HG03025 (cell line): ENCODE measurements around the gene ENO3.
"Not testable (repeated sequence)": the region's sequence is repeated elsewhere in the genome, so short reads cannot be mapped to it uniquely, and the experiment has no call there.

Experiments
- ATAC-seq: cut with Tn5 transposase; IDR thresholded peaks from one replicate; pipeline ENCODE4 v1.9.1; 2021; ENCODE audit warnings: mild to moderate bottlenecking, moderate library complexity; ENCODE audit not compliant: unreplicated experiment, low FRiP score

ENO3 gene

DNA sequence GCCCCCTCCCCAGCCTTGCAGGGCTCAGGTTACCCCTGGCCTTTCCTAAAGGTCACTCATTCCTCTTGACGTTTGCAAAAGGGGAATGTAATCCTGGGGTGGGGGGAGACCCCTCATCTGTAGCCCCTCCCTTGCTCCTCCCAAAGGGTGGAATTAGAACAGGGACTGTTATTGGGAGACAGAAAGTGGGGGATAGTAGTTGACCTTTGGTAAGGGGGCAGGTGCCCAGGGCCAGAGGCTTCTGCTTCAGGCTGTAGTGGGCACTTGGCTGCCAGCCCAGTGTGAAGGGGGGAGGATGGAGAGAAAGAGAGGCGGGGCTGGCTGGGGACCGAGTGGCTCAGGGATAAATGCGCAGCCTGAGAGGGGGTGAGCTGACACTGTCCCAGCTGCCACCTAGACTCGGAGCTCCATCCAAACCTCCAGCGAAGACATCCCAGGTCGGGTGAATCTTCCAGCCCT lies at the start of gene ENO3:
TSS of gene ENO3 (plus strand) at position 374 of the 459 bp plus-strand sequence. CDS start 711 bp downstream, outside the sequence.
- ATAC-seq: no peak

GRCh38 chr17:4901648-4902344 lies 49.1 kb upstream of the ENO3 start:
- no peak for ATAC-seq

DNA sequence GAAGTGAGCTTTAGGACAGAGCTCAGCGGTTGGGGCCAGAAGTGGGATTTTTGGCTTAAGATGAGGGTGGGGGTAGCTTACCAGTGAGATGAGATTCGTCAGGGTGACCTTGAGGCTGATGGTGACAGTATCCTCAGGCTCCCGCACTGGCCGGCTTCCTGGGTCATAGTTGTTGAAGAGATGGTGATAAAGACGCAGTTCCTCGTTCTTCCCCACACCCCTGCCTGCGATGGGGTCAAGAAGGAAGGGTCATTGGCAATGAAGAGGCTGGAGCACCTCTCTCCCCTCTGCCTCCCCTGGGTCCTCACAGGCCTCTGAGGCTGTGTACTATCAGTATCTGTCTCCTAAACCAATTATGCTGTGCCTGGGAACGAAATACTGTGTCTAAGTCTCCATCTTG lies 48.4 kb upstream of the ENO3 start:
- ATAC-seq: no peak

GRCh38 chr17:4903051-4903818 lies 47.7 kb upstream of the ENO3 start, which contains the start of gene CHRNE:
Gene CHRNE, minus strand, starts transcription at chr17:4903098. Its CDS starts 35 bp downstream, at chr17:4903063.
- no peak for ATAC-seq

GRCh38 chr17:4906642-4907041 lies 44.3 kb upstream of the ENO3 start:
- ATAC-seq: not testable (repeated sequence)

DNA sequence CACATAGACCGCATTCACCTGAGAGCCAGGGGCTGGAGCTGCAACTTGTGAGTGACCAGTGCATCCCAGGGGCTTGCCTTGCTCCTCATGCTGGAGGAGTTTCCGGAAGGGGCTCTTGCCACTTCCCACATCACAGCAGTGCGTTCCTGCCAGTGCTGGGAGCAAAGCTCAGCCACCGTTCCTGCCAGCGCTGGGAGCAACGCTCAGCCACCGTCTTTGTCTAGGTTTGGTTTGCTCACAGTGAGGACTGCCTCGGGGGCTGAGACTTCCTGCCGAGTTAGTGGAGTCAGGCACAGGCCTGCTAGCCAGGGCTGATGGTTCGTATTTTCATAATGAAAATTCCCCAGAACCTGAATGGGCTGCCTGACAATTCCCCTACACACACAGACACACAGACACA lies 42.6 kb upstream of the ENO3 start:
- no peak for ATAC-seq

DNA sequence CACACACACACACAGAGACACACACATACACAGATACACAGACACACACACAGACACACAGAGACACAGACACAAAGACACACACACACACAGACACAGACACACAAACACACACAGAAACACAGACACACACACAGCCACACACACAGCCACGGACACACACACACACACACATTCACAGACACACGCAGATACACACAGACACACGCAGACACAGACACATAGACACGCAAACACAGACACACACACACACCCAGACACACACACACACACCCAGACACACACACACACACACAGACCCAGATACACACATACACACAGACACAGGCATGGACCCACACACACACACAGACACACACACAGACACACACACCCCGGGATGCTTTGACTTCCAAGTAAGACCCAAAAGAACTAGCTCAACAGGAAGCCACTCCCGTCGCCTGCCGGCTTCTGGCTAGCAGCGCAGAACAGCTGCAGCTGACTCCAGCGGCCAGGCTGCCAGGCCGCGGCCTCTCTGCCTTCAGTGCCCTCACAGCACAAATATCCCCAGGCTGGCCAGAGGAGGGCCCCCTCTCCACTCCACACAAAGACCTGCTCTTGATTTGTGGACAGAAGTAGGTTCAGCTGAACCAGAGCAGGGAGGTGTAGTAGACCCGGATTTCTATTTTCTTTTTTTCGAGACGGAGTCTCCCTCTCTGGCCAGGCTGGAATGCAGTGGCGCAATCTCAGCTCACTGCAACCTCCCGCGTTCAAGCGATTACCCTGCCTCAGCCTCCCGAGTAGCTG lies 42.0 kb upstream of the ENO3 start:
- ATAC-seq: no peak

- no peak for ATAC-seq
These were observed 36.9 kb upstream of the ENO3 start for GRCh38 chr17:4913994-4914393.

GRCh38 chr17:4914551-4914950 lies 36.4 kb upstream of the ENO3 start:
- not testable (repeated sequence) for ATAC-seq

- no peak for ATAC-seq
These were observed 31.3 kb upstream of the ENO3 start for GRCh38 chr17:4919511-4920047.

DNA sequence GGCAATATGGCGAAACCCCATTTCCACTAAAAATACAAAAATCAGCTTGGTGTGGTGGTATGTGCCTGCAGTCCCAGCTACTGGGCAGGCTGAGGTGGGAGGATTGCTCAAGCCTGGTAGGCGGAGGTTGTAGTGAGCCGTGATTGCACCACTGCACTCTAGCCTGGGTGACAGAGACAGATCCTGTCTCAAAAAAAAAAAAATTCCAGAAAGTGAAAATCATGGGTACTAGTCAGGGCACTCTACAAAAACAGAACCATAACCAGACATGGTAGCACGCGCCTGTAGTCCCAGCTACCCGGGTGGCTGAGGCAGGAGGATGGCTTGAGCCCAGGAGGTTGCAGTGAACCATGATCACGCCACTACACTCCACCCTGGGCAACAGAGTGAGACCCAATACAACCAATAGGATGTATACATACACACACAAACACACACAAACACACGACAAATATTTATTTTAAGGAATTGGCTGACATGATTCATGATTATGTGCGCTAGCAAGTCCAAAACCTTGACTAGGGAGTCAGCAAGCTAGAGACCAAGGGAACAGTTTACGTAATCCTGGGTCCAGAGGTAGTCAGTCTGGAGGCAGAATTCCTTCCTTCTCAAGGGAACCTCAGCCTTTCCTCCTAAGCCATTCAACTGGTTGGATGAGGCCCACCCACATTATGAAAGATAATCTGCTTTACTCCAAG lies 30.4 kb upstream of the ENO3 start:
- no peak for ATAC-seq

DNA sequence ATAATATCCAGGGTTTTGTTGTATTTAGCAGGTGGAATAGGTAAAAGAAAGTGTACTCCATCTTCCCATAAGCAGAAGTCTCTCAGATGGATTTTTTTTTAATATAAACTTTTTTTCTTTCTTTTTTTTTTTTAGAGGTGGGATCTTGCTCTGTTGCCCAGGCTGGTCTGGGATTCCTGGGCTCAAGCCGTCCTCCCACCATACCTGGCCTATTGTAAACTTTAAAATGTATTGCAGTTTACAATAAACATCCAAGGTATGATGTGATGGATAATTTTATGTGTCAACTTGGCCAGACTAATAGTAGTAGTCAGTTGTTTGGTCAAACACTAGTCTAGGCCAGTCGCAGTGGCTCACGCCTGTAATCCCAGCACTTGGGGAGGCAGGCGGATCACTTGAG lies 29.6 kb upstream of the ENO3 start:
- no peak for ATAC-seq

- not testable (repeated sequence) for ATAC-seq
These were observed 24.2 kb upstream of the ENO3 start for GRCh38 chr17:4926577-4927335.

DNA sequence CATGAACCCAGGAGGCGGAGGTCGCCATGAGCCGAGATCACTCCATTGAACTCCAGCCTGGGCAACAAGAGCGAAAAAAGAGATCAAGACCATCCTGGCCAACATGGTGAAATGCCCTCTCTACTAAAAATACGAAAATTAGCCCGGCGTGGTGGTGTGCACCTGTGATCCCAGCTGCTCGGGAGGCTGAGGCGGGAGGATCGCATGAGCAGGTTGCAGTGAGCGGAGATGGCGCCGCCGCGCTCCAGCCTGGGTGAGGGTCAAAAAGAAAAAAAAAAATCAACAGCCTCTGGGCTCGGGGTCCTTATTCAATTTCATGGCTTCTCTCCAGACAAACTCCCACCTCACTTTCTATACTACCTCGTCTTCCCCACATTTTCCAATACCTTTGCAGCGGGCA lies 22.0 kb upstream of the ENO3 start:
- ATAC-seq: no peak

DNA sequence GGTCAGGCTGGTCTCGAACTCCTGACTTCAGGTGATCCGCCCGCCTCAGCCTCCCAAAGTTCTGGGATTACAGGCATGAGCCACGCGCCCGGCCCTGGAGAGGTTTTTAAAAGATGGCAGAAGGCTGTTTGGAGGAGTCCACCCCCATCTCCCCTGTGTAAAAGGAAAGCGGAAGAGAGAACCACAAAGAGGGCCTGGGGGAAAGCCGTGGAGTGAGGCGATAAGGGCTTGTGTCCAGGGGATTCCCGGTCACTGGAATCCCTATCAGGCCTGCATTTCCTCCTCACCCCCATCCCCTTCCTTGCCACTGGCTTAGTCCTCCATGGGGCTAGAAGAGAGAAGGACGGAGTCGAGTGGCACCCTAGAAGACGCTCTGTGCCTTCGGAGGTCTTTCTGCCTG lies 19.0 kb upstream of the ENO3 start, which contains the start of gene GP1BA:
TSS of gene GP1BA (plus strand) at position 315 of the 400 bp plus-strand sequence. CDS start 328 bp downstream, outside the sequence.
- no peak for ATAC-seq

DNA sequence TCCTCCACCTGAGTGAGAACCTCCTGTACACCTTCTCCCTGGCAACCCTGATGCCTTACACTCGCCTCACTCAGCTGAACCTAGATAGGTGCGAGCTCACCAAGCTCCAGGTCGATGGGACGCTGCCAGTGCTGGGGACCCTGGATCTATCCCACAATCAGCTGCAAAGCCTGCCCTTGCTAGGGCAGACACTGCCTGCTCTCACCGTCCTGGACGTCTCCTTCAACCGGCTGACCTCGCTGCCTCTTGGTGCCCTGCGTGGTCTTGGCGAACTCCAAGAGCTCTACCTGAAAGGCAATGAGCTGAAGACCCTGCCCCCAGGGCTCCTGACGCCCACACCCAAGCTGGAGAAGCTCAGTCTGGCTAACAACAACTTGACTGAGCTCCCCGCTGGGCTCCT lies 18.2 kb upstream of the ENO3 start:
- no peak for ATAC-seq

DNA sequence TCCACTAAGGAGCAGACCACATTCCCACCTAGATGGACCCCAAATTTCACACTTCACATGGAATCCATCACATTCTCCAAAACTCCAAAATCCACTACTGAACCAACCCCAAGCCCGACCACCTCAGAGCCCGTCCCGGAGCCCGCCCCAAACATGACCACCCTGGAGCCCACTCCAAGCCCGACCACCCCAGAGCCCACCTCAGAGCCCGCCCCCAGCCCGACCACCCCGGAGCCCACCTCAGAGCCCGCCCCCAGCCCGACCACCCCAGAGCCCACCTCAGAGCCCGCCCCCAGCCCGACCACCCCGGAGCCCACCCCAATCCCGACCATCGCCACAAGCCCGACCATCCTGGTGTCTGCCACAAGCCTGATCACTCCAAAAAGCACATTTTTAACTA lies 17.3 kb upstream of the ENO3 start:
- no peak for ATAC-seq

DNA sequence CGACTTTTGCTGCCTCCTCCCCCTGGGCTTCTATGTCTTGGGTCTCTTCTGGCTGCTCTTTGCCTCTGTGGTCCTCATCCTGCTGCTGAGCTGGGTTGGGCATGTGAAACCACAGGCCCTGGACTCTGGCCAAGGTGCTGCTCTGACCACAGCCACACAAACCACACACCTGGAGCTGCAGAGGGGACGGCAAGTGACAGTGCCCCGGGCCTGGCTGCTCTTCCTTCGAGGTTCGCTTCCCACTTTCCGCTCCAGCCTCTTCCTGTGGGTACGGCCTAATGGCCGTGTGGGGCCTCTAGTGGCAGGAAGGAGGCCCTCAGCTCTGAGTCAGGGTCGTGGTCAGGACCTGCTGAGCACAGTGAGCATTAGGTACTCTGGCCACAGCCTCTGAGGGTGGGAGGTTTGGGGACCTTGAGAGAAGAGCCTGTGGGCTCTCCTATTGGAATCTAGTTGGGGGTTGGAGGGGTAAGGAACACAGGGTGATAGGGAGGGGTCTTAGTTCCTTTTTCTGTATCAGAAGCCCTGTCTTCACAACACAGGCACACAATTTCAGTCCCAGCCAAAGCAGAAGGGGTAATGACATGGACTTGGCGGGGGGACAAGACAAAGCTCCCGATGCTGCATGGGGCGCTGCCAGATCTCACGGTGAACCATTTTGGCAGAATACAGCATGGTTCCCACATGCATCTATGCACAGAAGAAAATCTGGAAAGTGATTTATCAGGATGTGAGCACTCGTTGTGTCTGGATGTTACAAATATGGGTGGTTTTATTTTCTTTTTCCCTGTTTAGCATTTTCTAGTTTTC lies 16.5 kb upstream of the ENO3 start:
- ATAC-seq: no peak
